Mesothelial cell of epicardium (in vitro differentiated cells): ENCODE measurements around the gene DACT2. TPM values are rescaled to one million over a fixed set of nuclear protein-coding genes. Genes with fewer than 3 reads are reported as not detected.

Experiments
- DNase-seq, 2 experiments: peaks; one replicate each; pipeline ENCODE4 v3.0.0; 2021; ENCODE audit warnings: low spot score in 2 of 2; ENCODE audit not compliant: unreplicated experiment in 2 of 2
- H3K27ac Mint-ChIP-seq: 2 replicates; pipeline ENCODE4 v1.8.0; 2021; ENCODE audit warnings: mixed read lengths
- H3K27me3 Mint-ChIP-seq: 2 replicates; pipeline ENCODE4 v1.8.0; 2021; ENCODE audit warnings: low read depth, mixed read lengths
- H3K36me3 Mint-ChIP-seq: 2 replicates; pipeline ENCODE4 v1.8.0; 2021; ENCODE audit warnings: mixed read lengths
- H3K4me1 Mint-ChIP-seq: 2 replicates; pipeline ENCODE4 v1.8.0; 2021; ENCODE audit warnings: mixed read lengths
- H3K4me3 Mint-ChIP-seq: 2 replicates; pipeline ENCODE4 v1.8.0; 2021; ENCODE audit warnings: mild to moderate bottlenecking, moderate library complexity, mixed read lengths
- H3K9me3 Mint-ChIP-seq: 2 replicates; pipeline ENCODE4 v1.8.0; 2021; ENCODE audit warnings: mixed read lengths
- CTCF ChIP-seq: fragments of 200-600 bp; sonication (generic); IDR thresholded peaks from one replicate; pipeline ENCODE4 v1.5.0; 2021; ENCODE audit warnings: antibody characterized with exemption; ENCODE audit not compliant: unreplicated experiment
- total RNA-seq: library from RNA; stranded (reverse); gene quantifications from 3 replicates; pipeline ENCODE4 v1.2.1, GENCODE V29; 2021

Gene DACT2
- total RNA-seq, 1 donor from 2014 or later, result 7.4 TPM

- Mint-ChIP-seq H3K4me1 (peaks cover 29% of the 10 kb centered on the region), H3K27ac (no peak overlapping the region), H3K36me3 (no peaks in the 10 kb centered on the region), H3K27me3 (peaks cover 31% of the 10 kb centered on the region), H3K9me3 (no peaks in the 10 kb centered on the region), H3K4me3 (no peak overlapping the region)
- peak; percentile 45 for TF ChIP-seq CTCF
- DNase-seq, result no peak
Observed at GRCh38 chr6:168333039-168333438, 13.5 kb upstream of the DACT2 start.

GRCh38 chr6:168332020-168332419, 12.4 kb upstream of the DACT2 start:
- peaks cover 28% of the 10 kb centered on the region for H3K27me3 Mint-ChIP-seq
- TF ChIP-seq CTCF, result no peak
- H3K9me3 Mint-ChIP-seq, result no peaks in the 10 kb centered on the region
- no peak overlapping the region for H3K4me3 Mint-ChIP-seq
- H3K4me1 Mint-ChIP-seq, result peaks cover 35% of the 10 kb centered on the region
- no peaks in the 10 kb centered on the region for H3K36me3 Mint-ChIP-seq
- no peak for DNase-seq
- H3K27ac Mint-ChIP-seq, result no peak overlapping the region

GRCh38 chr6:168331058-168331457, 11.5 kb upstream of the DACT2 start:
- no peaks in the 10 kb centered on the region for H3K9me3 Mint-ChIP-seq
- no peak overlapping the region for H3K4me3 Mint-ChIP-seq
- H3K27ac Mint-ChIP-seq, result no peak overlapping the region
- peaks cover 28% of the 10 kb centered on the region for H3K27me3 Mint-ChIP-seq
- H3K36me3 Mint-ChIP-seq, result no peaks in the 10 kb centered on the region
- TF ChIP-seq CTCF, result no peak
- no peak for DNase-seq
- H3K4me1 Mint-ChIP-seq, result peaks cover 45% of the 10 kb centered on the region

- Mint-ChIP-seq H3K27ac (no peak overlapping the region), H3K4me1 (peaks cover 47% of the 10 kb centered on the region), H3K9me3 (no peaks in the 10 kb centered on the region), H3K36me3 (no peaks in the 10 kb centered on the region), H3K4me3 (no peak overlapping the region), H3K27me3 (peaks cover 31% of the 10 kb centered on the region)
- no peak for TF ChIP-seq CTCF
- DNase-seq, result no peak
Observed at GRCh38 chr6:168330403-168330802, 10.8 kb upstream of the DACT2 start.

GRCh38 chr6:168328086-168328485, 8.5 kb upstream of the DACT2 start:
- Mint-ChIP-seq H3K9me3 (peaks cover 3% of the 10 kb centered on the region), H3K36me3 (no peaks in the 10 kb centered on the region), H3K4me3 (no peak overlapping the region), H3K4me1 (peaks cover 37% of the 10 kb centered on the region), H3K27ac (no peak overlapping the region), H3K27me3 (peaks cover 33% of the 10 kb centered on the region)
- TF ChIP-seq CTCF, result no peak
- no peak for DNase-seq
